Esophagus (tissue), 2 donors: ENCODE measurements around the gene MYOM1. TPM values are rescaled to one million over a fixed set of nuclear protein-coding genes. Genes with fewer than 3 reads are reported as not detected.

Experiments used
- H3K27ac ChIP-seq, 2 donors: one replicate each; pipeline ENCODE4 v1.5.1; 2013; ENCODE audit warnings: low read depth in 2 of 2, mild to moderate bottlenecking in 2 of 2, inconsistent platforms in 1 of 2, low read length in 1 of 2, moderate library complexity in 1 of 2
- H3K27me3 ChIP-seq, 2 donors: one replicate each; pipeline ENCODE4 v1.6.1; 2013; ENCODE audit warnings: low read length in 2 of 2, control low read depth in 1 of 2, mild to moderate bottlenecking in 1 of 2; ENCODE audit not compliant: insufficient read depth in 2 of 2, control insufficient read depth in 1 of 2
- H3K36me3 ChIP-seq, 2 donors: one replicate each; pipeline ENCODE4 v1.6.1; 2013; ENCODE audit warnings: low read length in 1 of 2; ENCODE audit not compliant: control insufficient read depth in 2 of 2, insufficient read depth in 2 of 2
- H3K4me1 ChIP-seq, 2 donors: one replicate each; pipeline ENCODE4 v1.6.1; 2013; ENCODE audit warnings: low read length in 1 of 2; ENCODE audit not compliant: control insufficient read depth in 2 of 2, insufficient read depth in 2 of 2
- H3K4me3 ChIP-seq, 2 donors: one replicate each; pipeline ENCODE4 v1.5.1; 2013; ENCODE audit warnings: low read length in 2 of 2, mild to moderate bottlenecking in 2 of 2, low read depth in 1 of 2, moderate library complexity in 1 of 2
- H3K9me3 ChIP-seq, 2 donors: one replicate each; pipeline ENCODE4 v1.6.1; 2013; ENCODE audit warnings: mild to moderate bottlenecking in 2 of 2, low read depth in 1 of 2, low read length in 1 of 2, moderate library complexity in 1 of 2; ENCODE audit not compliant: control insufficient read depth in 2 of 2, insufficient read depth in 1 of 2
- whole genome bisulfite sequencing, 2 donors: extraction: QIAGEN DNeasy Blood & Tissue Kit; methylation state at CpG; one replicate each; pipeline ENCODE4 v1.1.7; 2013; 5-methylcytosine and 5-hydroxymethylcytosine counted together
- polyA plus RNA-seq, 2 donors: library from polyadenylated mRNA; stranded (reverse); fragments of 200-250 nt; gene quantifications; one replicate each; pipeline ENCODE4 v1.2.3, GENCODE V29; 2013
- donor health status: healthy with polysubstance abuse.
- donor health status: Bipolar disorder and iron deficiency.

Gene MYOM1
- polyA plus RNA-seq, 2 donors: 1.6 to 1.7 TPM

GRCh38 chr18:3059272-3059671 lies 160.5 kb downstream of the MYOM1 start:
- H3K36me3 ChIP-seq: no peaks in the 10 kb centered on the region
- H3K27ac ChIP-seq: no peak overlapping the region
- H3K27me3 ChIP-seq: no peaks in the 10 kb centered on the region
- no peak overlapping the region for H3K4me3 ChIP-seq
- 72 to 75% methylated on average over 3 of the region's 3 CpGs for WGBS, 2 donors
- no peaks in the 10 kb centered on the region for H3K9me3 ChIP-seq
- H3K4me1 ChIP-seq: no peaks in the 10 kb centered on the region

DNA sequence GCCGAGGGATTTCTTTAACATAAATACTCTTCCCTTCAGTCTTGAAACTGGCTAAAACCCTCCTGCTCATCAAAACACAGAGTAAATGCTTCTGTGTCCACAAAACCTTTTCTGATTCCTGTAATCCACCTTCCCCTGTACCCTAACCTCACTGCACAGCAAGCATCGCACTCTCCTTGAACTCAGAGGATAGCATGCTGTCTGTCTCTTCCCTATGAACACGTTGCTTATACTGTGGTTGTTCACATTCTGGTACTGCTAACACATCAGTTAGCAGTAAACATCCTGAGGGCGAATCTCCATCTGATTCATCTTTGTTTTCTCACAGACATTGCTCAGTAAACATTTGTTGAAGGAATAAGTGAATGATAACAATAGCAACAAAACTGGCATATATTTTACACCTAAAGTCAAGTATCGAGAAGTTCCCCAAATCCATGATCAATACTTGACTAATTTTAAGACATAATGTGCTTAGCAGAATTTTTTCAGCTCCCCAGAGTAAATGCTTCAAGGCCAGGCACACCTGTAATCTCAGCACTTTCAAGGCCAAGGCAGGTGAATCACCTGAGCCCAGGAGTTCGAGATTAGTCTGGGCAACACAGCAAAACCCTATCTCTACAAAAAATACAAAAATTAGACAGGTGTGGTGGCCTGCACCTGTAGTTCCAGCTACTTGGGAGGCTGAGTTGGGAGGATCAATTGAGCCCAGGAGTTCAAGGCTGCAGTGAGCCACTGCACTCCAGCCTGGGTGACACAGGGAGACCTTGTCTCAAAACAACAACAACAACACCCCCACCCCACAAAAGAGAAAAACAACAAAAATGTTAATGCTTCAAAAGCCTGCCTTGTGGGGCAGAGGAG lies 161.2 kb downstream of the MYOM1 start:
- no peaks in the 10 kb centered on the region for H3K4me1 ChIP-seq
- no peaks in the 10 kb centered on the region for H3K36me3 ChIP-seq
- WGBS, 2 donors: 72 to 76% methylated on average over 6 of the region's 6 CpGs
- H3K9me3 ChIP-seq: no peaks in the 10 kb centered on the region
- no peaks in the 10 kb centered on the region for H3K27me3 ChIP-seq
- no peak overlapping the region for H3K4me3 ChIP-seq
- H3K27ac ChIP-seq: peak overlapping the region in 1 of 2 donors; percentile 11

DNA sequence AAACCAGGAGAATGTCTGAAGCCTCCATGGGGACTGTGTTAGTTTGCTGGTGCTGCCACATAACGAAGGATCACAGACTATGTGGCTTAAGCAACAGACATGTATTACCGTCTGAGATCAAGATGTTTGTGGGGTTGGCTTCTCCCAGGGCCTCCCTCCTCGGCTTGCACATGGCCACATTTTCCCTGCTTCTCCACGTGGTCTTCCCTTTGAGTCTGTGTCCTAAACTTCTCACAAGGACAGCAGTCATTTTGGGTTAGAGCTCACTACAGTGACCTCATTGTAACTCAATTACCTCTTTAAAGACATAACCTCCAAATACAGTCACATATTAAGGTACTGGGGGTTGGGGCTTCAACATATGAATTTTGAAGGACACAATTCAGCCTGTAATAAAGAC lies 162.2 kb downstream of the MYOM1 start:
- Histone ChIP-seq H3K4me1 (no peaks in the 10 kb centered on the region), H3K9me3 (no peaks in the 10 kb centered on the region), H3K27ac (no peak overlapping the region), H3K4me3 (no peak overlapping the region), H3K27me3 (no peaks in the 10 kb centered on the region), H3K36me3 (no peaks in the 10 kb centered on the region)
- WGBS, 2 donors: 79 to 88% methylated on average over 4 of the region's 4 CpGs

DNA sequence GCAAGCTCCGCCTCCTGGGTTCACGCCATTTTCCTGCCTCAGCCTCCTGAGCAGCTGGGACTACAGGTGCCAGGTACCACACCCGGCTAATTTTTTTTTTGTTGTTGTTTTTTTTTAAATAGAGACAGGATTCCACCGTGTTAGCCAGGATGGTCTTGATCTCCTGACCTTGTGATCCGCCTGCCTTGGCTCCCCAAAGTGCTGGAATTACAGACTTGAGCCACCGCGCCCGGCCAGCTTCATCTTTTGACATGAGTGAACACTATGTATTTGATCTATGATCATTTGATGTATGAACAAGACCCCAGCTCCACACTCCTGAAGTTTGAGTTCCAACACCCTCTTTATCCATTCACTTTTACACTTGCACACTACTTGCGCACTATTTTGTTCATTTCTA lies 163.5 kb downstream of the MYOM1 start:
- Histone ChIP-seq H3K27ac (no peak overlapping the region), H3K36me3 (no peaks in the 10 kb centered on the region), H3K4me1 (no peaks in the 10 kb centered on the region), H3K4me3 (no peak overlapping the region), H3K27me3 (no peaks in the 10 kb centered on the region), H3K9me3 (no peaks in the 10 kb centered on the region)
- WGBS, 2 donors: 65 to 68% methylated on average over 9 of the region's 9 CpGs

DNA sequence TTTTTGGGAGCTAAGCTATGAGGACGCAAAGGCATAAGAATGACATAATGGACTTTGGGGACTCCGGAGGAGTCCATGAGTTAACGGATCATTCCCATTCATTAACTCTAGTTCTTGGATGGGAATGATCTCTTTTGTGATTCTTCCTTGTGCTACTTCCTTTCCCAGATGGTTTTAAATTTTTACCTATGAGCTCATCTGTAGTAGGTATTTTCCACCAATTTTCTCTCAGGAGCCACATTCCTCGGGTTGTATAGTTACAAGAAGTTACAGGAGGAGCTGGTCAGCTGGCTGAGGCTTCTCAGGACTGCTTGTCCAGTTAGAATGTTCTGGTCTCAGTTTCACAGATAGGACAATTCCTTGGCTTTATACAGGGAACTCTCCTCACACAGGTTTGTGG lies 164.0 kb downstream of the MYOM1 start:
- no peaks in the 10 kb centered on the region for H3K36me3 ChIP-seq
- H3K4me3 ChIP-seq: no peak overlapping the region
- no peak overlapping the region for H3K27ac ChIP-seq
- no peaks in the 10 kb centered on the region for H3K27me3 ChIP-seq
- H3K4me1 ChIP-seq: no peaks in the 10 kb centered on the region
- 77 to 78% methylated on average over 4 of the region's 4 CpGs for WGBS, 2 donors
- H3K9me3 ChIP-seq: no peaks in the 10 kb centered on the region

DNA sequence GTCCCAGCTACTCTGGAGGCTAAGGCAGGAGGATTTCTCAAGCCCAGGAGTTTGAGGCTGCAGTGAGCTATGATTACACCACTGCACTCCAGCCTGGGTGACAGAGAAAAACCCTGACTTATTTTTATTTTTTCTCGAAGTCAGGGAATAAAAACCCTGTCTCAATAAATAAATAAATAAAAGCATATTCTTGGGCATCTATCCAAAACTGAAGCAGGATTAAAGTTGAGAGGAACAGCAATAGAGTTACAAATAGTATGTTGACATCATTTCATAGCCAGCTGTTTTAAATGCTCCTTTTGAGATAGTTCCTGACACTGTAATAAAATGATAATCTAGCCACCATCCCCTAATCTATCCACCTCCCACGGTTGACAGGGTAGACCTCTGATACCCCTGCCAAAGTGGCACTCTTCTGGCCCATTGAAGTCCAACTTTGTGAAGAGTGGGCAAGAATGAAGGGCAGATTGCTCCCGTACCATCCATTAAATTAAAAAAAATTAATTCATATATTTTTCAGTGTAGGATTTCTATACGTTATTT lies 164.5 kb downstream of the MYOM1 start:
- WGBS, 2 donors: 60 to 66% methylated on average over 4 of the region's 4 CpGs
- Histone ChIP-seq H3K36me3 (no peaks in the 10 kb centered on the region), H3K4me1 (no peaks in the 10 kb centered on the region), H3K9me3 (no peaks in the 10 kb centered on the region), H3K4me3 (no peak overlapping the region), H3K27me3 (no peaks in the 10 kb centered on the region), H3K27ac (no peak overlapping the region)

DNA sequence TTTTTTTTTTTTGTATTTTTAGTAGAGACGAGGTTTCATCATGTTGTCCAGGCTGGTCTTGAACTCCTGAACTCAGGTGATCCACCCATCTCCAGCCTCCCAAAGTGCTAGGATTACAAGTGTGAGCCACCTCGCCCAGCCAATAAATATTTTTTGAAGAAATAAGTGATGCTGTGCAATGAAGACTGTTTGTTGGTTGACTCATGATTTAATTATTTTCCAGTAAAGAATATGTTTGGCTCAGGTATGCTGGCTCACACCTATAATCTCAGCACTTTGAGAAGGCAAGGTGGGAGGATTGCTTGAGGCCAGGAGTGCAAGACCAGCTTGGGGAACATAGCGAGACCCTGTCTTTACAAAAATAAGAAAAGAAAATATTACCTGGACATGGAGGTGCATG lies 165.0 kb downstream of the MYOM1 start:
- Histone ChIP-seq H3K4me1 (no peaks in the 10 kb centered on the region), H3K4me3 (no peak overlapping the region), H3K27ac (no peak overlapping the region), H3K9me3 (no peaks in the 10 kb centered on the region), H3K36me3 (no peaks in the 10 kb centered on the region), H3K27me3 (no peaks in the 10 kb centered on the region)
- 78 to 85% methylated on average over 3 of the region's 3 CpGs for WGBS, 2 donors

- Histone ChIP-seq H3K4me1 (no peaks in the 10 kb centered on the region), H3K4me3 (no peak overlapping the region), H3K27me3 (no peaks in the 10 kb centered on the region), H3K27ac (no peak overlapping the region), H3K36me3 (no peaks in the 10 kb centered on the region), H3K9me3 (no peaks in the 10 kb centered on the region)
- WGBS, 2 donors: 92 to 94% methylated on average over 6 of the region's 6 CpGs
Observed at GRCh38 chr18:3054214-3054613, 165.6 kb downstream of the MYOM1 start.

- 97 to 98% methylated on average over 4 of the region's 4 CpGs for WGBS, 2 donors
- Histone ChIP-seq H3K4me1 (no peaks in the 10 kb centered on the region), H3K27ac (no peak overlapping the region)
Observed at GRCh38 chr18:3053081-3053480, 166.7 kb downstream of the MYOM1 start.

GRCh38 chr18:3052411-3052758 lies 167.4 kb downstream of the MYOM1 start:
- Histone ChIP-seq H3K4me3 (no peak overlapping the region), H3K27ac (no peak overlapping the region), H3K27me3 (no peaks in the 10 kb centered on the region), H3K9me3 (no peaks in the 10 kb centered on the region), H3K4me1 (no peaks in the 10 kb centered on the region), H3K36me3 (no peaks in the 10 kb centered on the region)
- WGBS, 2 donors: 43 to 48% methylated on average over 2 of the region's 2 CpGs

More at GRCh38 chr18:3053081-3053480, 166.7 kb downstream of the MYOM1 start:
- Histone ChIP-seq H3K27me3 (no peaks in the 10 kb centered on the region), H3K9me3 (no peaks in the 10 kb centered on the region), H3K36me3 (no peaks in the 10 kb centered on the region), H3K4me3 (no peak overlapping the region)
